Measurements from ENCODE around the gene MAP3K21.

DNA sequence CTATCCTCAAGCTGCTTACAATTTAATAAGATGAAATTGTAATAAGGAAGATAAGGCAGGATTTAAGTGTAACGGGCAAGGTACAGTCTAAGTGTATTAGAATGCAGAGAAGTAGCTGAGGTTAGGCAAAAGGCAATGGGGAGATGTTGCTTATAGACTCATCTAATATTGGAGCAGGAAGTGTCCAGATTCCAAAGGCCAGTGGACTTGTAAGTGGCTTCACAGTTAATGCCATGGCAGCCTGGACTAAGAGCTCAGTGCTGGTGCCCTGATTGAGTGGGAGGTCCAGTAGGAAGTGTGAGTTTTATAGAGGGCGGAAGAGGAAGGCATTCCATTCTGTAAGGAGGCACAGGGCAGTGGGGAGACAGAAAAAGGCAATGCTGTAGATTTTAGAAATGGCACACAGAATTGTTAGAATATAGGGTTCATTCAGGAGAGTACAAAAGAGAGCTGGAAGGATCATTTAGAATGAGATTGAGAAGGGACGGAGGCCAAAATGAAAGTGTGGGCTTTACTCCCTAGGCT lies 12.6 kb downstream of the MAP3K21 start:
- TF ChIP-seq CTCF (IDR thresholded peaks at IDR 0.05) (no peak), POLR2A (IDR thresholded peaks at IDR 0.05) (no peak)

Data from right lobe of liver (tissue), 4 donors.